Astrocyte of the cerebellum (primary cell): Measurements from ENCODE around the gene GDI2.

Experiments
- DNase-seq: peaks from one replicate; pipeline ENCODE4 v3.0.0-alpha.2; 2011; ENCODE audit warnings: low read depth
- H3K4me3 ChIP-seq: 2 replicates; pipeline ENCODE4 v1.5.1; 2011; ENCODE audit warnings: mild to moderate bottlenecking, low read depth, low read length, moderate library complexity
- CTCF ChIP-seq: IDR thresholded peaks from 2 replicates; pipeline ENCODE4 v1.5.1; 2012; ENCODE audit warnings: low read length, low read depth, moderate library complexity, mild to moderate bottlenecking; ENCODE audit errors: missing control alignments
- in situ Hi-C: cut with HindIII; loops from 2 replicates; pipeline ENCODE4 v1.10.0; 2017; ENCODE audit warnings: low sequenced_read_pairs

Gene GDI2

DNA sequence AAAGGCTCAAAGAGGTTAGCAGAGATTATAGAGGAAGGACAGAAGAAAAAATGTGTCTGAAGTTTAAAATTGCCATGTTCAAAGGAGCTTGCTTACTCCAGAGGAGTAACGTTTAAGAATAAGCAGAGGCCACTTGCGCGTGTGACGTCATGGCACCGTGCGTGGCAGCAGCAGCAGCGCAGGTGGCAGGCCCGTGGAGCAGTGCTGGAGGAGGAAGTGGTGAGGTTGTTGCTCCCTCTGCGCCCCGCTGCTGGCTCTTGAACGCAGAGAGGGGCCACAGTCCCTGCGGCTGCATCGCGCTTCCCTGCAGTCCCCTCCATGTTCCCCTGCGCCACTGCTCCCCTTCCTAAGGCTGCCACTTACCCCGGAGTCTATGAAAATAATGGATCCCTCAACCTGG is 37.5 kb downstream of the GDI2 start:
- in situ Hi-C loops = no loop called here
- DNase-seq = no peak
- TF ChIP-seq CTCF = no peak
- no peak overlapping the region for H3K4me3 ChIP-seq

DNA sequence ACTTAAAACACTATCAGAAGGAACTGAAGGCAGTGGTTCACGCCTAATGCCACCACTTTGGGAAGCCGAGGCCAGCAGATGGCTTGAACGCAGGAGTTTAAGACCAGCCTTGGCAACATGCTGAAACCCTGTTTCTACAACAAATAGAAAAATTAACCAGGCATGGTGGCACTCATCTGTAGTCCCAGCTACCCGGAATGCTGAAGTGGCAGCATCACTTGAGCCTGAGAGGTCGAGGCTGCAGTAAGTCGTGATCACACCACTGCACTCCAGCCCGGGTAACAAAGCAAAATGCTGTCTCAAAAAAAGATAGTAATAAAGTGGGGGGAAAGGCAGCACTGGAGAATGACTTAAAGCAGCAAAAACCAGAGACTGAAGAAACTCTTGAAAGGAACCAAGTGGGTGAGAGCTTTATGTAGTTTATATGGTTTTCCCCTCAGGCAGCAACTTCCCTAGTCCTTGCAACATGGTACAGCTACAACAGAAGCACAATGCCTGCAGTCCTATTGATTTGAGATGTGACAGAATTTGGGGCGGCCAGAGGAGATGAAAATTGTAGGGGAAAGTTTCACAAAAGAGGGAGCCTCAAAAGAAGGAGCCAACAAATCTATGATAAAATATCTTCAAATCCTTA is 38.1 kb downstream of the GDI2 start:
- in situ Hi-C loops = no loop called here
- no peak overlapping the region for H3K4me3 ChIP-seq
- TF ChIP-seq CTCF = no peak
- DNase-seq = no peak

GRCh38 chr10:5766189-5766588 is 47.0 kb downstream of the GDI2 start:
- in situ Hi-C loops = no loop called here
- no peak overlapping the region for H3K4me3 ChIP-seq
- no peak for DNase-seq
- no peak for TF ChIP-seq CTCF

DNA sequence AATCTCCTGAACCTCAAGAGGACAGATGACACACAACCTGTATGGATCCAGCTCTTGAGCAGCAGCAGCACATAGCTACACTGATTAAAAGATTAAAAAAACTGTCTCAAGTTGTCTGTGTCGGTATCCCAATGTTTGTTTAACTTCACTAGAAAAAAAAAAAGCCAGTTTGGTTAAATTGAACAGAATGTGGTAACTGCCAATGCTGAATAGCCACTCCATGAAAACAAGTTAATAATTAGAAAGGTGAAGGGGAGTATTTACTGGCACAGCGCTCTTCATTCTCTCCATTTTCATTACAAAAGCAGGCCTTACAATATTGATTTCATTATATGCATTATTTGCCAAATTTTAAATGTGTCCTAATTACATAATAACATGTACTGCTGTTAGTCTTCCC is 47.6 kb downstream of the GDI2 start:
- DNase-seq = no peak
- H3K4me3 ChIP-seq = no peak overlapping the region
- TF ChIP-seq CTCF = no peak
- in situ Hi-C loops = no loop called here

- H3K4me3 ChIP-seq = no peak overlapping the region
- in situ Hi-C loops = loop anchor here (5.0 kb wide), 1 partner anchor 72 kb away; no protein-coding TSS in a partner anchor
- TF ChIP-seq CTCF = no peak
- DNase-seq = no peak
Measured at GRCh38 chr10:5764422-5765297, 48.6 kb downstream of the GDI2 start.

DNA sequence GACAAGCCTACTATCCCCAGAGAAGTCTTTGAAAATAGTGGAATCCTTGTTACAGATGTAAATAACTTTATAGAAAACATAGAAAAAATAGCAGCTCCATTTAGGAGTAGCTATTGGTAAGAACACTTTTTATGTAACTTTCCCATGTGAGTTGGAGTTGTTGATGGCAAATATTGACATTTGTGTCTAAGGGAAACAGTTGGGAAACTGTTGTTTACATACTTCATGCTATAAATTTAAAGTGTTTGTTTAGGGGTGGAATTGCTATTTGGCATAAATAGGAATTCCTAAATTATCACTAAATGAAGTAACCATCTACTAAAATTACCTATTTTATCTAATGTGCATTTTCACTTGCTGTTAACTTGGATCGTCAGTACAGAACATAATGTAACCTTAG is 50.7 kb downstream of the GDI2 start:
- TF ChIP-seq CTCF = no peak
- no peak for DNase-seq
- H3K4me3 ChIP-seq = no peak overlapping the region
- in situ Hi-C loops = loop anchor here (5.0 kb wide), 1 partner anchor 70 kb away; no protein-coding TSS in a partner anchor
